ENCODE results near the gene CWC27.

- TF ChIP-seq POLR2A (IDR thresholded peaks at IDR 0.05; ENCODE audit: low read depth), result no peak
- no peak for TF ChIP-seq CTCF (IDR thresholded peaks at IDR 0.05)
- TF ChIP-seq EP300 (IDR thresholded peaks at IDR 0.05), result no peak
Measured at GRCh38 chr5:64794053-64794770, 25.5 kb downstream of the CWC27 start.

Data from esophagus muscularis mucosa (tissue), 4 donors.